ENCODE data around the gene ANO2. TPM values are rescaled to one million over a fixed set of nuclear protein-coding genes. Genes with fewer than 3 reads are reported as not detected.
A peak's percentile ranks its signal among the peaks of the same experiment; 100 is the strongest.

ANO2 gene
- total RNA-seq, 2 donors from 2014 or later = 14.3 to 28.5 TPM

GRCh38 chr12:5520037-5520436 is 425.0 kb downstream of the ANO2 start:
- Mint-ChIP-seq H3K9me3 (no peaks in the 10 kb centered on the region), H3K4me1 (peaks cover 21% of the 10 kb centered on the region), H3K36me3 (ENCODE audit: low read depth) (no peaks in the 10 kb centered on the region), H3K4me3 (no peak overlapping the region), H3K27me3 (ENCODE audit: insufficient read depth) (peaks cover 12% of the 10 kb centered on the region), H3K27ac (no peak overlapping the region)
- 89 to 95% methylated on average over 4 of the region's 4 CpGs for WGBS, 2 experiments (ENCODE audit: insufficient coverage in 1 of 2, insufficient read length in 1 of 2)
- no peaks in the 10 kb centered on the region for H3K27me3 ChIP-seq (ENCODE audit: control insufficient read depth, insufficient read depth, low read length, poor library complexity, severe bottlenecking)
- no peak overlapping the region for H3K9ac ChIP-seq (ENCODE audit: extremely low read depth, low read length, poor library complexity, severe bottlenecking)
- no peak for TF ChIP-seq CTCF (conservative IDR thresholded peaks at IDR 0.05)
- H3K27ac ChIP-seq (ENCODE audit: low read depth, low read length) = no peak overlapping the region
- peaks cover 4% of the 10 kb centered on the region for H3K4me1 ChIP-seq (ENCODE audit: control insufficient read depth, insufficient read depth, low read length)
- H3K4me3 ChIP-seq (ENCODE audit: low read length) = no peak overlapping the region
- H3K36me3 ChIP-seq (ENCODE audit: control insufficient read depth, insufficient read depth, low read length) = no peaks in the 10 kb centered on the region
- H3K9me3 ChIP-seq (ENCODE audit: control insufficient read depth, low read length) = no peaks in the 10 kb centered on the region
- peak; percentile 43 for DNase-seq

- H3K27ac Mint-ChIP-seq = no peak overlapping the region
- Histone ChIP-seq H3K9ac (ENCODE audit: extremely low read depth, low read length, poor library complexity, severe bottlenecking) (no peak overlapping the region), H3K27ac (ENCODE audit: low read depth, low read length) (no peak overlapping the region), H3K4me3 (ENCODE audit: low read length) (no peak overlapping the region), H3K27me3 (ENCODE audit: control insufficient read depth, insufficient read depth, low read length, poor library complexity, severe bottlenecking) (no peaks in the 10 kb centered on the region), H3K36me3 (ENCODE audit: control insufficient read depth, insufficient read depth, low read length) (no peaks in the 10 kb centered on the region), H3K9me3 (ENCODE audit: control insufficient read depth, low read length) (no peaks in the 10 kb centered on the region), H3K4me1 (ENCODE audit: control insufficient read depth, insufficient read depth, low read length) (peaks cover 4% of the 10 kb centered on the region)
- TF ChIP-seq CTCF (conservative IDR thresholded peaks at IDR 0.05) = no peak
- H3K36me3 Mint-ChIP-seq (ENCODE audit: low read depth) = no peaks in the 10 kb centered on the region
- peak; percentile 86 for DNase-seq
- peaks cover 21% of the 10 kb centered on the region for H3K4me1 Mint-ChIP-seq
- no peaks in the 10 kb centered on the region for H3K9me3 Mint-ChIP-seq
- WGBS, 2 experiments (ENCODE audit: insufficient coverage in 1 of 2, insufficient read length in 1 of 2) = 79 to 89% methylated on average over 4 to 8 of the region's 8 CpGs
- H3K4me3 Mint-ChIP-seq = no peak overlapping the region
- H3K27me3 Mint-ChIP-seq (ENCODE audit: insufficient read depth) = peaks cover 12% of the 10 kb centered on the region
These were observed 426.3 kb downstream of the ANO2 start for GRCh38 chr12:5518584-5519365.

- no peak for TF ChIP-seq CTCF (conservative IDR thresholded peaks at IDR 0.05)
- H3K27ac ChIP-seq (ENCODE audit: low read depth, low read length) = peak overlapping the region; percentile 81
- peaks cover 4% of the 10 kb centered on the region for H3K4me1 ChIP-seq (ENCODE audit: control insufficient read depth, insufficient read depth, low read length)
- Mint-ChIP-seq H3K27ac (no peak overlapping the region), H3K4me1 (peaks cover 32% of the 10 kb centered on the region), H3K4me3 (no peak overlapping the region), H3K27me3 (ENCODE audit: insufficient read depth) (peaks cover 8% of the 10 kb centered on the region), H3K36me3 (ENCODE audit: low read depth) (no peaks in the 10 kb centered on the region), H3K9me3 (no peaks in the 10 kb centered on the region)
- H3K9me3 ChIP-seq (ENCODE audit: control insufficient read depth, low read length) = no peaks in the 10 kb centered on the region
- H3K36me3 ChIP-seq (ENCODE audit: control insufficient read depth, insufficient read depth, low read length) = no peaks in the 10 kb centered on the region
- 84 to 87% methylated on average over 6 to 8 of the region's 8 CpGs for WGBS, 2 experiments (ENCODE audit: insufficient coverage in 1 of 2, insufficient read length in 1 of 2)
- DNase-seq = peak; percentile 83
- no peak overlapping the region for H3K9ac ChIP-seq (ENCODE audit: extremely low read depth, low read length, poor library complexity, severe bottlenecking)
- no peaks in the 10 kb centered on the region for H3K27me3 ChIP-seq (ENCODE audit: control insufficient read depth, insufficient read depth, low read length, poor library complexity, severe bottlenecking)
- H3K4me3 ChIP-seq (ENCODE audit: low read length) = no peak overlapping the region
These were observed 428.5 kb downstream of the ANO2 start for GRCh38 chr12:5516371-5517241.

All from endodermal cell (in vitro differentiated cells).